Activated CD4-positive, alpha-beta memory T cell treated with anti-CD3 and anti-CD28 coated beads for 36 hours (primary cell): Measurements from ENCODE around the gene CDC23. TPM values are rescaled to one million over a fixed set of nuclear protein-coding genes. Genes with fewer than 3 reads are reported as not detected.
"Not testable (repeated sequence)": the region's sequence is repeated elsewhere in the genome, so short reads cannot be mapped to it uniquely, and the experiment has no call there.

Experiments
- CTCF ChIA-PET: fragments of 350-600 bp; sonication (Branson Sonifier 250); formaldehyde crosslinking; loops from one replicate; lab custom pipeline; 2021; ENCODE audit warnings: antibody characterized with exemption, inconsistent platforms; lab: Charles Lee
- POLR2A ChIA-PET: fragments of 350-600 bp; sonication (Branson Sonifier 250); formaldehyde crosslinking; loops from one replicate; lab custom pipeline; 2021; ENCODE audit warnings: antibody characterized with exemption; lab: Charles Lee
- DNase-seq: peaks from one replicate; pipeline ENCODE4 v3.0.0-alpha.2; 2020
- H3K27ac Mint-ChIP-seq: one replicate; pipeline ENCODE4 v1.8.0; 2021; ENCODE audit warnings: mixed read lengths
- H3K27me3 Mint-ChIP-seq: one replicate; pipeline ENCODE4 v1.8.0; 2021; ENCODE audit warnings: mixed read lengths
- H3K36me3 Mint-ChIP-seq: one replicate; pipeline ENCODE4 v1.8.0; 2021; ENCODE audit warnings: mixed read lengths
- H3K4me1 Mint-ChIP-seq: one replicate; pipeline ENCODE4 v1.8.0; 2021; ENCODE audit warnings: low read depth, mixed read lengths
- H3K4me3 Mint-ChIP-seq: one replicate; pipeline ENCODE4 v1.8.0; 2021; ENCODE audit warnings: mild to moderate bottlenecking, mixed read lengths
- H3K9me3 Mint-ChIP-seq: one replicate; pipeline ENCODE4 v1.8.0; 2021; ENCODE audit warnings: mixed read lengths
- intact Hi-C: fragments of 100-400 bp; cut with micrococcal nuclease; formaldehyde crosslinking; loops from one replicate; pipeline ENCODE4 v1.15.1; 2023
- total RNA-seq, 2 experiments: library from RNA; stranded (reverse); gene quantifications; one replicate each; pipeline ENCODE4 v1.2.3, GENCODE V29; 2021

CDC23 gene
- total RNA-seq, 2 experiments from 2014 or later = 32.4 to 33.4 TPM

GRCh38 chr5:138193859-138194258 lies 19.3 kb downstream of the CDC23 start:
- CTCF ChIA-PET, intact Hi-C loops, H3K27me3 Mint-ChIP-seq, H3K4me1 Mint-ChIP-seq, DNase-seq, H3K9me3 Mint-ChIP-seq, H3K27ac Mint-ChIP-seq, H3K4me3 Mint-ChIP-seq, POLR2A ChIA-PET: not testable (repeated sequence)
- peaks cover 15% of the 10 kb centered on the region for H3K36me3 Mint-ChIP-seq

DNA sequence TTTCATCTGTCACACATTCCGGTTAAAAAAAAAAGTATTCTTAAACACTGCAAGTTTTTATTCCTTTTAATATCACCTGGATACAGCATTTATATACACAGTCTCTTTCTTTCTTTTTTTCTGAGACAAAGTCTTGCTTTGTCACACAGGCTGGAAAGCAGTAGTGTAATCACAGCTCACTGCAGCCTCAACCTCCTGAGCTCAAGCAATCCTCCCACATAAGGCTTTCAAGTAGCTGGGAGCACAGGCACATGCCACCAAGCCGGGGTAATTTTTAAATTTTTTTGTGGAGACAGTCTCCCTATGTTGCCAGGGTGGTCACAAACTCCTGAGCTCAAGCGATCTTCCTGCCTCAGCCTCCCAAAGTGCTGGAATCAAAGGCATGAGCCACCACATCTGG lies 20.3 kb downstream of the CDC23 start:
- Mint-ChIP-seq H3K4me3 (no peak overlapping the region), H3K27ac (no peak overlapping the region), H3K4me1 (no peaks in the 10 kb centered on the region), H3K36me3 (peaks cover 23% of the 10 kb centered on the region), H3K9me3 (no peaks in the 10 kb centered on the region), H3K27me3 (no peaks in the 10 kb centered on the region)
- no peak for DNase-seq
- POLR2A ChIA-PET = no interaction called here
- CTCF ChIA-PET = interaction anchor here (0.6 kb wide), 1 partner anchor 1058 kb away, joined by 3 read pairs; no protein-coding TSS in a partner anchor
- intact Hi-C loops = no loop called here

GRCh38 chr5:138188626-138189025 lies 24.5 kb downstream of the CDC23 start:
- no peak for DNase-seq

GRCh38 chr5:138186002-138186447 lies 27.1 kb downstream of the CDC23 start:
- DNase-seq = no peak
- Mint-ChIP-seq H3K27ac (no peak overlapping the region), H3K9me3 (no peaks in the 10 kb centered on the region), H3K27me3 (no peaks in the 10 kb centered on the region), H3K36me3 (peaks cover 57% of the 10 kb centered on the region), H3K4me1 (no peaks in the 10 kb centered on the region), H3K4me3 (no peak overlapping the region)
- POLR2A ChIA-PET = interaction anchor here (1.0 kb wide), 1 partner anchor 168 kb away, joined by 3 read pairs; no protein-coding TSS in a partner anchor
- intact Hi-C loops = no loop called here
- CTCF ChIA-PET = no interaction called here

More at GRCh38 chr5:138188626-138189025, 24.5 kb downstream of the CDC23 start:
- no peaks in the 10 kb centered on the region for H3K27me3 Mint-ChIP-seq
- H3K27ac Mint-ChIP-seq = no peak overlapping the region
- no peaks in the 10 kb centered on the region for H3K9me3 Mint-ChIP-seq
- no peak overlapping the region for H3K4me3 Mint-ChIP-seq
- peaks cover 46% of the 10 kb centered on the region for H3K36me3 Mint-ChIP-seq
- CTCF ChIA-PET = interaction anchor here (0.9 to 1.4 kb wide), 2 partner anchors 163 to 223 kb away, joined by 4 read pairs; no protein-coding TSS in a partner anchor
- H3K4me1 Mint-ChIP-seq = no peaks in the 10 kb centered on the region
- POLR2A ChIA-PET = no interaction called here
- intact Hi-C loops = no loop called here

DNA sequence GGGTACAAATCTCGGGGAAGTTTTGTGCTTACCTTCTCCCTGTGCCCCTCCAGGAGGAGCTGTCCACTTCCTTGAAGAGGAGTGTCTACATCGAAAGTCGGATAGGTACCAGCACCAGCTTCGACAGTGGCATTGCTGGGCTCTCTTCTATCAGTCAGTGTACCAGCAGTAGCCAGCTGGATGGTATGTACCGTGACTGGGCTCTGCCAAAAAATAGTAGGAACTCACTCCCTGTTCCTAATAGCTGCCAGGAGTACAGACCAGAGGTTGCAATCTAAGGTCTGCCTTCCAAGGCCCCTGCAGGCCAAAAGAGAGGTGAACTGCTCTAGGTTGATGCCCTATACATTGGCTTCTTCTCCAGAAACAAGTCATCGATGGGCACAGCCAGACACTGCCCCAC lies 30.3 kb downstream of the CDC23 start:
- CTCF ChIA-PET = interaction anchor here (1.5 kb wide), 1 partner anchor 30 kb away, joined by 3 read pairs; no protein-coding TSS in a partner anchor
- Mint-ChIP-seq H3K36me3 (peaks cover 53% of the 10 kb centered on the region), H3K27ac (no peak overlapping the region), H3K27me3 (no peaks in the 10 kb centered on the region), H3K4me1 (peaks cover 5% of the 10 kb centered on the region), H3K4me3 (no peak overlapping the region), H3K9me3 (no peaks in the 10 kb centered on the region)
- POLR2A ChIA-PET = no interaction called here
- intact Hi-C loops = no loop called here
- no peak for DNase-seq

DNA sequence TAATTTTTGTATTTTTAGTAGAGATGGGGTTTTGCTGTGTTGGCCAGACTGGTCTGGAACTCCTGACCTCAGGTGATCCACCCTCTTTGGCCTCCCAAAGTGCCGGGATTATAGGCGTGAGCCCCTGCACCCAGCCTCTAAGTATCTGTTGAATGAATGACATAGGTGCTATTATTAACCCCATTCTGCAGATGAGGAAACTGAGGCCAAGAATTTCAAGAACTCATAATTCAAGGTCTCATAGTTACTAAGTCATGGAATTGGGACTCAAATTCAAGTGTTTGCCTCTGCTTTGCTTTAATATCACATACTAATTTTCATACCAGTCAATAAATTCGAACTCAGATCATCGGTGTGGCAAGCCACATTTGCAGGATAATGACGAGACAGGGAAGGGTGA lies 32.3 kb downstream of the CDC23 start:
- H3K27ac Mint-ChIP-seq = no peak overlapping the region
- POLR2A ChIA-PET = no interaction called here
- intact Hi-C loops = loop anchor here (1.0 kb wide), 2 partner anchors 230 to 322 kb away; no protein-coding TSS in a partner anchor

DNA sequence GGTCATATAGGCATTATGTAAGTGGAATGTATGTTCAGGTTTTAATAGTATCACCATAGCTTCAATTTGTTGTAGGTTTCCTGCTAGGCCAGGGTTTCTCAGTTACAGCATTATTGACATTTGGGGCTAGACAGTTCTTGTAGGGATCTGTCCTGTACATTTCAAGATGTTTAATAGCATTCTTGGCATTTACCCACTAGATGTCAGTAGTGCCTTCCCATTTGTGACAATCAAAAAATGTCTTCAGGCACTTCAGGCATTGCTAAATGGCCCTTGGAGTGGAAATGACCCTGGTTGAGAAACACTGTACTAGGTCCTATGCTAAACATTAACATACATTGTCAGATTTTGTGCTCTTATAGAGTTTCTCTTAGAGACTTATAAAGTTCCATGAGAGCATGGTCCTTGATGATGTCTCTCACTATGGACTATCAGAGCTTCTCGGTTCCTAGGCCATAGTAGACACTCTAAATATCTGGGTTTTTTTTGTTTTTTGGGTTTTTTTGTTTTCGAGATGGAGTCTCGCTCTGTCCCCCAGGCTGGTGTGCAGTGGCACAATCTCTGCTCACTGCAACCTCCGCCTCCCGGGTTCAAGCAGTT lies 32.8 kb downstream of the CDC23 start:
- DNase-seq = no peak
- ChIA-PET POLR2A (no interaction called here), CTCF (interaction anchor here (0.6 to 2.5 kb wide), 6 partner anchors 16 to 323 kb away, joined by 3 to 19 read pairs (median 6); partner anchors contain the start of gene KDM3B)
- Mint-ChIP-seq H3K27me3 (no peaks in the 10 kb centered on the region), H3K27ac (no peak overlapping the region), H3K9me3 (no peaks in the 10 kb centered on the region), H3K4me3 (no peak overlapping the region), H3K36me3 (peaks cover 43% of the 10 kb centered on the region), H3K4me1 (peaks cover 17% of the 10 kb centered on the region)
- intact Hi-C loops = loop anchor here (1.0 kb wide), 2 partner anchors 231 to 323 kb away; no protein-coding TSS in a partner anchor

More for the DNA sequence above, 32.3 kb downstream of the CDC23 start:
- peaks cover 47% of the 10 kb centered on the region for H3K36me3 Mint-ChIP-seq
- H3K4me3 Mint-ChIP-seq = no peak overlapping the region
- H3K27me3 Mint-ChIP-seq = no peaks in the 10 kb centered on the region
- CTCF ChIA-PET = interaction anchor here (0.6 to 2.5 kb wide), 4 partner anchors 15 to 232 kb away, joined by 3 to 19 read pairs (median 4); partner anchors contain the start of gene KDM3B
- peaks cover 17% of the 10 kb centered on the region for H3K4me1 Mint-ChIP-seq
- H3K9me3 Mint-ChIP-seq = no peaks in the 10 kb centered on the region
- no peak for DNase-seq

DNA sequence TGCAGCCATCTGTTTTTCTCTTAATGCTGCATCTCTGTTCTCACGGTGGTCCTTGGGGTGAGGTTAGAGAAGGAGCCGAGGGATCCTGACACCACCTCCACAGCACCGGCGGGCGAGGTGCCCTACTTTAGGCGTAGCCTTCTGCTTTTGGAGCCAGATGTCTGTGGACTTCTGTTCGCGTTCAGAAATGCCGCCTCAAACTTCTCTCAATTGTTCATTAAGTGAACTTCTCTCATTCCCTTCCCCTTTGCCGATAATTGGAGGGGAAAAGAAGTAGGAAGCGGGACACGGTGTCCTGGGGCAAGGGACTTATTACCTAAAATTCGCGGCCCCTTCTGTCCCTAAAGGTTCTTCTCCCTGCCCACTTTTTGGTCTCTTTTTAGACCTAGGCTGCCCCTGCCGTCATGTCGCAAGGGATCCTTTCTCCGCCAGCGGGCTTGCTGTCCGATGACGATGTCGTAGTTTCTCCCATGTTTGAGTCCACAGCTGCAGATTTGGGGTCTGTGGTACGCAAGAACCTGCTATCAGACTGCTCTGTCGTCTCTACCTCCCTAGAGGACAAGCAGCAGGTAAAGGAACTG lies 33.8 kb downstream of the CDC23 start:
- Mint-ChIP-seq H3K36me3 (peaks cover 39% of the 10 kb centered on the region), H3K4me3 (no peak overlapping the region), H3K4me1 (peaks cover 17% of the 10 kb centered on the region), H3K9me3 (no peaks in the 10 kb centered on the region), H3K27me3 (no peaks in the 10 kb centered on the region), H3K27ac (no peak overlapping the region)
- peak; percentile 29 for DNase-seq
- ChIA-PET POLR2A (interaction anchor here (0.7 to 2.5 kb wide), 5 partner anchors 153 to 396 kb away, joined by 3 to 8 read pairs (median 3); partner anchors contain the start of genes EGR1, ETF1, FAM53C and HSPA9), CTCF (interaction anchor here (0.6 to 2.5 kb wide), 12 partner anchors 8 to 324 kb away, joined by 3 to 19 read pairs (median 4); partner anchors contain the start of genes CDC25C, FAM53C and KDM3B)
- intact Hi-C loops = loop anchor here (1.0 to 2.0 kb wide), 3 partner anchors 147 to 425 kb away; partner anchors contain the start of genes FAM13B, FAM53C and HNRNPA0

DNA sequence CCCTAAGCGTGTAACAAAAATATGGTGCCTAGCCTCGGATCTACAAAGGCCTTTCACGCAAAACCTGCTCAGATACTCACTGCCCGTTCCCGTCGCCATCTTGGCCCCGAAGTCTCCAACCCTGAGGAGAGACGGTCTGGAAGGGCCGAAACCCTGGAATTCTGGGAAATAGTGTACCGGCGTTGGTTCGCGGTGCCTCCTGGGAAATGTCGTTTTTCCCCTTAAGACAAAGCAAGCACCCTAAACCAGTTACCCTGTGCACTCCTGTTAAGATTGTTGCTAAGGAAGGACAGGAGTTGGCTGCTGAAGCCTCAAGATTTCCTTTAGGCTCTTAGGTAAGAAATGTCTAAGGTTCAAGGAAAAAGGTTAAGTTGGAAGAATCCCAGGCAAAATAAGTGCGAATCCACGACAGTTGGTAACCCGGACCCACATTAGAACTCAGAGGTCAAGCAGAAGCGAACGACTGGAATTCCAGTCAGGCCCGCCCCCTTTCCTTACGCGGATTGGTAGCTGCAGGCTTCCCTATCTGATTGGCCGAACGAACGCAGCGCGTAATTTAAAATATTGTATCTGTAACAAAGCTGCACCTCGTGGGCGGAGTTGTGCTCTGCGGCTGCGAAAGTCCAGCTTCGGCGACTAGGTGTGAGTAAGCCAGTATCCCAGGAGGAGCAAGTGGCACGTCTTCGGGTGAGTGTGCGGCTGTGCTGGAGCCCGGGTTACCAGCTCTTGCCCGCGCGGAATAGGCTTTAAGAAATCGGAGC lies 34.4 kb downstream of the CDC23 start, which contains the start of the genes BRD8 and KIF20A:
Gene BRD8, minus strand, starts transcription at position 115 of the 761 bp plus-strand sequence. Its CDS starts 16 bp downstream, at position 99.
Gene KIF20A, plus strand, starts transcription at position 597 of the 761 bp plus-strand sequence. CDS start 569 bp downstream, outside the sequence.
- ChIA-PET CTCF (interaction anchor here (0.6 to 2.5 kb wide), 12 partner anchors 9 to 325 kb away, joined by 3 to 19 read pairs (median 4); partner anchors contain the start of genes CDC25C, FAM53C and KDM3B), POLR2A (interaction anchor here (0.7 to 2.5 kb wide), 7 partner anchors 12 to 397 kb away, joined by 3 to 8 read pairs (median 3); partner anchors contain the start of genes CDC23, EGR1, ETF1 and FAM53C)
- H3K27ac Mint-ChIP-seq = no peak within 1 kb of the TSS
- no peak within 1 kb of the TSS for H3K4me3 Mint-ChIP-seq
- H3K4me1 Mint-ChIP-seq = peaks cover 17% of the 10 kb centered on the region
- no peaks in the 10 kb centered on the region for H3K9me3 Mint-ChIP-seq
- intact Hi-C loops = loop anchor here (1.0 to 2.0 kb wide), 7 partner anchors 35 to 424 kb away; partner anchors contain the start of genes CDC23, EGR1, ETF1 and FAM13B
- H3K27me3 Mint-ChIP-seq = no peaks in the 10 kb centered on the region
- peaks cover 37% of the 10 kb centered on the region for H3K36me3 Mint-ChIP-seq
- peak; percentile 96 for DNase-seq

DNA sequence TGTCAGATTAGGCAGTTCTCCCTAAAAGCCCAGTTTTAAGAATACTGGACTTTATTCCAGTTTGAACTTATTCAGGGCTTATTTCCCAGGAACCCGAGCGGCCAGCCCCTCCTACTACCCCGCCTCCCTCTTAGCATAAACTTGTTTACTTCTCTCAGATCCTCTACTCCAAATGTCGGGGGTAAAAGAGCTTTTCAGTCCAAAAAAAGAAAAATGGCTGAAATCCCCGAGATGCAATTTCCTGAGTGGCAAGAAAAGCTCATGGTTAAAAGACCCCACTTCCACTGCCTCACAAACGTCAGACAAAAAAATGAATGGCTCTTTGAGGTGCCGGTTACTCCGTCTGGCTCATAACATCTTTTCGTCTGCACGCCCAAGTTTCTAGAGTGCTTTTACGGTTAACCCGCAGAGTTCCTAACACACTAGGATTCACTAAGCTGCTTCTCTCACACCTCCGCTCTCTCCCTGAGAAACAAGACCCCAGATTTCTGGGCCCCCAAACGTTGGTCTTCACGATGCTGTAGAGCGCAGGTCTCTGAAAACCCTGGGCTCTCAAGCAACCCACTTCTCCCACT lies 35.1 kb downstream of the CDC23 start:
- intact Hi-C loops = loop anchor here (1.0 to 2.0 kb wide), 6 partner anchors 35 to 365 kb away; partner anchors contain the start of genes CDC23, EGR1, ETF1 and FAM13B
- ChIA-PET CTCF (interaction anchor here (0.9 to 2.4 kb wide), 5 partner anchors 142 to 272 kb away, joined by 3 to 10 read pairs (median 4); partner anchors contain the start of gene KDM3B), POLR2A (interaction anchor here (0.6 to 2.5 kb wide), 5 partner anchors 11 to 285 kb away, joined by 3 to 8 read pairs (median 3); partner anchors contain the start of gene FAM53C)
- H3K9me3 Mint-ChIP-seq = no peaks in the 10 kb centered on the region
- peaks cover 35% of the 10 kb centered on the region for H3K36me3 Mint-ChIP-seq
- H3K4me1 Mint-ChIP-seq = peaks cover 17% of the 10 kb centered on the region
- H3K27me3 Mint-ChIP-seq = no peaks in the 10 kb centered on the region
- no peak overlapping the region for H3K27ac Mint-ChIP-seq
- DNase-seq = peak; percentile 43
- H3K4me3 Mint-ChIP-seq = no peak overlapping the region

GRCh38 chr5:138170299-138170698 lies 42.8 kb downstream of the CDC23 start:
- ChIA-PET POLR2A (no interaction called here), CTCF (no interaction called here)
- intact Hi-C loops = no loop called here

More at GRCh38 chr5:138170299-138170698, 42.8 kb downstream of the CDC23 start:
- Mint-ChIP-seq H3K4me1 (no peaks in the 10 kb centered on the region), H3K27ac (no peak overlapping the region), H3K27me3 (no peaks in the 10 kb centered on the region), H3K36me3 (peaks cover 75% of the 10 kb centered on the region), H3K9me3 (no peaks in the 10 kb centered on the region), H3K4me3 (no peak overlapping the region)
- no peak for DNase-seq
